HK-2 (cell line): Measurements from ENCODE around the gene RAVER2.

Experiments
- DNase-seq: peaks from one replicate; pipeline ENCODE4 v3.0.0-alpha.2; 2018; ENCODE audit not compliant: unreplicated experiment

Gene RAVER2

GRCh38 chr1:64877151-64877550, 132.3 kb downstream of the RAVER2 start:
- DNase-seq, result no peak

- no peak for DNase-seq
These were observed 132.7 kb downstream of the RAVER2 start for GRCh38 chr1:64877598-64877997.

GRCh38 chr1:64878090-64878489, 133.2 kb downstream of the RAVER2 start:
- DNase-seq, result no peak

- no peak for DNase-seq
These were observed 134.2 kb downstream of the RAVER2 start for GRCh38 chr1:64878931-64879611.

- DNase-seq, result no peak
These were observed 135.6 kb downstream of the RAVER2 start for GRCh38 chr1:64880449-64880848.

- no peak for DNase-seq
These were observed 136.4 kb downstream of the RAVER2 start for GRCh38 chr1:64881281-64881680.
